ENCODE data around the gene MAP7D1.
"Not testable (repeated sequence)": the region's sequence is repeated elsewhere in the genome, so short reads cannot be mapped to it uniquely, and the experiment has no call there.

Gene MAP7D1

DNA sequence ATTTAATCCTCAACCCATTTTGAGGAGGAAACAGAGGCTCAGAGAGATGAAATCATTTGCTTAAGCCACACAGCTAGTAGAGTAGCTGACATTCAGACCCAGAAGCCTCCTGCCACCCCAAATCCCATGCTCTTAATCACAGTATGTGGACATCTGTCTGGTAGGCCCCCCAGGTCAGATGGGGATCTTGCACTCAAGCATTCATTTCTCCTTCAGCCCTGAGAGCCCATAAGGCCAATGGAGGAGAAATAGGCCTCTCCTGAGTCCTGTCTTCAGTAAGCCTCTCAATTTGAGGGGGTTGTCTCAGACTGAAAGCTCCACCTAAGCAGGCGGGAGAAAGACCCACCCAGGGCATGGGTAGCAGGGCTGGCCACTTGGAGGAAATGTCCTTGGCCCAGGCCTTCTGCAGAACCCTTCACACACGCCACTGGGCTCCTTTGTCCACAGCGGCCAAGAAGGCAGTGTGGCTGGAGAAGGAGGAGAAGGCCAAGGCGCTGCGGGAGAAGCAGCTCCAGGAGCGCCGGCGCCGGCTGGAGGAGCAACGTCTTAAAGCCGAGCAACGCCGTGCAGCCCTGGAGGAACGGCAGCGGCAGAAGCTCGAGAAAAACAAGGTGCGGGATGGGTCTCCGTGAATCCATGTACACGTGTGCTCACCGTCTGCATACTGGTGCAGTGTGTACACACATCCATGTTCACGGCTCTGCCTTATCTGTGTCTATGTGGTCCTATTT is 16.2 kb downstream of the MAP7D1 start:
- DNase-seq = no peak

DNA sequence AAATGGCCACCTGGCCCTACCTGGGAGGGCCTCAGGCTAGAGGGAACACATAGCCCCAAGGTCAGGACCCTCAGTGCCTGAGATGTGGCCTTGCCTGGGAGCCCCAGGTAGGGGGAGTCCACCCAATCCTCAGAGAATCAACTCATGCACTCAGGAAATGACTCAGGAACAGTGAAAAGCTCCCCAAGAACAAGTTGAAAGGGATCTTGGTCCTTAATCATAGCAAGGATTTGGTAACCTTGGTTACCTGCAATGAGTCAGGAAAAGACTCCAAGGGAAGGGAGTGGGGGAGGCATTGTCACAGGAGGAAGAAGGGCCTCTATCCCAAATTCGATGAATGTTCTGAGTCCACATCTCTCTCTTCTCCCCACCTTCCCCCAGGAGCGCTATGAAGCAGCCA is 17.0 kb downstream of the MAP7D1 start:
- no peak for DNase-seq

DNA sequence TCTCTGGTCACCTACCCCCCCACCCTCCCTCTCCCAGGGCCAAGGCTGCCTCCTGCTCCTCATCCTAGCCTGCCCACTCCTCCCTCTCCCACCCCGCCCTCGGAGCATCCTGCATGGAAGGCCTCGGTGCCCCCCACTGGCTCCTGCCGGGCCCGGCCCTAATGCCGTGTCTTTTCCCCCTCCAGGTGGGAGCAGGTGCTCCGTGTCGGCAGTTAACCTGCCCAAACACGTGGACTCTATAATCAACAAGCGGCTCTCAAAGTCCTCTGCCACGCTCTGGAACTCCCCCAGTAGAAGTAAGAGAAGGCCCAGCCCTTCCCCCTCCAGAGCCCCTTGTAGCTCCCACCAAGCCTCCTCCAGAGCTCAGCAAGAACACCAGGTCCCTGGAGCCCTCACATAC is 18.8 kb downstream of the MAP7D1 start:
- DNase-seq = no peak

DNA sequence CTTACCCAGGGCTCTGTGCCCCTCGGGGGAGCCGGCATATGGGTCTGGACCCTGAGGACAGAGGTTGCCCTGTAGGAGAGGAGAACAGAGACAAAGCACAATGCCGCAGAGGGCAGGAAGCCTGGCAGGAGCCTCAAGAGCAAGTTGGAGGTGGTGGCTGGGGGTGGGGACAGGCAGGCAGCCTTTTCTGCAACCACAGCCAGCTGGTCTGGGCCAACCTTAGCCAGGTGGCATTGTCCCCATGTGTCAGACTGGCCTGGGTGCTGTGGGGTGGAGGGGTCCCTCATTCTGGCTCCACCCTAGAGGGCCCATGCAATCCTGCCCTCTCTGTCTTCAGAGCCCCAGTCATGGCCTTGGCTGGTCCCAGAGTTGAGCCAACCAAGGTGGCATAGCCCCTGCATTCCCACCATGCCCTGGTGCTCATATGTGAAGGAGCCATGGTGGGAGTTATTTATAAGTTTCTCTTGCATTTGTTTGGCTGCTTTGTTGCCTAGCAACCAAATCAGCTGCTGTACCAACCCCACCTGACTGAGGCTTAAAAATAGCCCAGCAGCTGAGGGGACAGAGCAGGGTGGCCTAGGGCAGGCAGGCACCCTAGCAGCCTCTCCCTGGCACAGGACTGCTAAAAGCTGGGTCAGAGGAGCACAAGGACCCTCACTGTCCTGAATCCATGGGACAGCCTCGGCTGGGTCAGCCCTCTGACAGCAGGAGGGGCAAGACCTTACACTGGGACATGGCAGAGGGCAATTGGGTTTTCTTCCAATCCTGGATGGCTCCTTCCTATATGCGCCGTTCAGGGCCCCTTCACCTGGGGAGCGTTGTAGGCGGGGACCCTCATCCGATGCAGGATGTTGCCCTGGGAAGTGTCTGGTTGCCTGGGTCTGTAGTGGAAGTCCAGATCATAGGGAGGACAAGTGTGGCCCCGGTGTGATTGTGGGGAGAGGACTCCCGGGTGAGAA is 19.5 kb downstream of the MAP7D1 start:
- DNase-seq = no peak

DNA sequence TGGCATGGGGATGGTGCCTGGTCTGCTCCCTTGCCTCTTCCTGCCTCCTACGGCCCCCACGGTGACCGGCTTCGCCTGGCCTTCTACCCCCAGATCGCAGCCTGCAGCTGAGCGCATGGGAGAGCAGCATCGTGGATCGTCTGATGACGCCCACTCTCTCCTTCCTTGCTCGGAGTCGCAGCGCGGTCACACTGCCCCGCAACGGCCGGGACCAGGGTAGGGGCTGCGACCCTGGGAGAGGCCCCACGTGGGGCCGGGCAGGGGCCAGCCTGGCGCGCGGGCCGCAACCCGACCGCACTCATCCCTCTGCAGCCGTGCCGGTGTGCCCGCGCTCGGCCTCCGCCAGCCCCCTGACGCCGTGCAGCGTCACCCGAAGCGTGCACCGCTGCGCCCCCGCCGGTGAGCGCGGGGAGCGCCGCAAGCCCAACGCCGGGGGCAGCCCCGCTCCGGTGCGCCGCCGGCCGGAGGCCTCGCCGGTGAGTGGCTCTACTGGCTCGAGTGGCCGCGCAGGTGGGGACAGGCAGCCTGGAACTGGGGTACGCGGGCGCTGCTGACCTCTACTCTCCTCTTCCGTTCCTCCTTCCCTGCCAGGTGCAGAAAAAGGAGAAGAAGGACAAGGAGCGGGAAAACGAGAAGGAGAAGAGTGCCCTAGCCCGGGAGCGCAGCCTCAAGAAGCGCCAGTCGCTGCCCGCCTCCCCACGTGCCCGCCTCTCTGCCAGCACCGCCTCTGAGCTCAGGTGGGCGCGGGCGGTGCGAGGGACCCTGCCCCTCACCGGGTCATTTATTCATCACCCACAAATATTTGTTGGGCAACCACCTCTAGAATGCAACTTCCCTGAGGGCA is 20.4 kb downstream of the MAP7D1 start:
- DNase-seq = no peak

DNA sequence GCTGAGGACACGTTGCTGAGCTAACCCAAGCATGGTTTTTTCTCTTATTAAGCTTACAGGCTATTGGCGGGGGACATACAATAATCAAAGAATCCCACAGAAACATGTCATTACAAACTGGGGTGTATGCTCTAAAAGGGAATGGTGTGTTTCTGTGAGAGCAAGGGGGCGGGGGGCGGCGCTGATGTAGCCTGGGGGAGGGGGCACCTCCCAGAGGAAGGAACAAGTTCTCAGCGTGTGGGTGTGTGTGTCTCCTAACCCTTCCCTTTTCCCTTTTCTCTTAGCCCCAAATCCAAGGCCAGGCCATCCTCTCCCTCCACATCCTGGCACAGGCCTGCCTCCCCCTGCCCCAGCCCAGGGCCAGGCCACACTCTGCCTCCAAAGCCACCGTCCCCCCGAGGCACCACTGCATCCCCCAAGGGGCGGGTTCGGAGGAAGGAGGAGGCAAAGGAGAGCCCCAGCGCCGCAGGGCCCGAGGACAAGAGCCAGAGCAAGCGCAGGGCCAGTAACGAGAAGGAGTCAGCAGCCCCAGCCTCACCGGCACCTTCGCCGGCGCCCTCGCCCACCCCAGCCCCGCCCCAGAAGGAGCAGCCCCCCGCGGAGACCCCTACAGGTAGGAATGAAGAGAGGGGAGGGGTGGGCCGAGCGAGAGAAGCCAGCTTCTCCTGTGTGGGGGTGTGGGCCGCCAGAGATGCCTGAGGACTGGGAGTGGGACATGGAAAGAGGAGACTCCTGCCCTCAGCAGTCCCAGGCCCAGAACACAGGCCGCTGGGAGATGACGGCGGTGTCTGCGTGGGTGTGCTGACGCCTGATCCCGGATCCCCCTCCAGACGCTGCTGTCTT is 21.9 kb downstream of the MAP7D1 start:
- DNase-seq = no peak

DNA sequence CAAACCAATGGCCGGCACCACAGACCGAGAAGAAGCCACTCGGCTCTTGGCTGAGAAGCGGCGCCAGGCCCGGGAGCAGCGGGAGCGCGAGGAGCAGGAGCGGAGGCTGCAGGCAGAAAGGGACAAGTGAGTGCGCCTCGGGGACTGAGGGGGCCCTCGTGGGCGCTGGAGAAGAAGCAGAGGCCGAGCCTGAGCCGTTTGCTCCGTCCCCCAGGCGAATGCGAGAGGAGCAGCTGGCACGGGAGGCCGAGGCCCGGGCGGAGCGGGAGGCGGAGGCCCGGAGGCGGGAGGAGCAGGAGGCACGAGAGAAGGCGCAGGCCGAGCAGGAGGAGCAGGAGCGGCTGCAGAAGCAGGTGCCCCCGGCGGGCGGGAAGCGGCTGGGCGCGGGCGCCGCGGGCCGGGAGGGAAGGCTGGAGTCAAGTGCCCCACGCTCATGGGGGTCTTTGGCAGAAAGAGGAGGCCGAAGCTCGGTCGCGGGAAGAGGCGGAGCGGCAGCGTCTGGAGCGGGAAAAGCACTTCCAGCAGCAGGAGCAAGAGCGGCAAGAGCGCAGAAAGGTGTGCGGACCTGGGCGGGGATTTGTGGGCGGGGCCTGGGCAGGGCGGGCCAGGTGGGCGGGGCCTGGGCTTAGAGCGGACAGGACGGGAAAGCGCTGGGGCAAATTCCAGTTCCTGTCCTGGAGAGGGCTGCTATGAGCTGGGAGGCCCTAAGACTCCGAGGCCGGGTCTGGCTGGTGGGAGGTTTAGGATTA is 22.7 kb downstream of the MAP7D1 start:
- no peak for DNase-seq

DNA sequence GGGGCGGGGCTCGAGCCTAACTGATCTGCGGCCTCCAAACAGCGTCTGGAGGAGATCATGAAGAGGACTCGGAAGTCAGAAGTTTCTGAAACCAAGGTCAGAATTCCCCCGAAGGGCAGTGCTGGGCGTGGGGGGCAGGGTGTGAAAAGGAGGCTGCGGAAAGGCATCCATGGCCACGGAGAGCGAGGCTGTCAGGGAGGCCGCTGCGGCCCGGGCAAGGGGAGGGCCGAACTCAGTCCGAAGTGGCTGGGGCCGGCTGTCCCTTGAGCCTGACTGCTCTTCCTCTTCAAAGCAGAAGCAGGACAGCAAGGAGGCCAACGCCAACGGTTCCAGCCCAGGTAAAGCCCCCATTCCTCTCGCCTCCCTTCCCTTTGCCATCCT is 23.2 kb downstream of the MAP7D1 start:
- DNase-seq = no peak

DNA sequence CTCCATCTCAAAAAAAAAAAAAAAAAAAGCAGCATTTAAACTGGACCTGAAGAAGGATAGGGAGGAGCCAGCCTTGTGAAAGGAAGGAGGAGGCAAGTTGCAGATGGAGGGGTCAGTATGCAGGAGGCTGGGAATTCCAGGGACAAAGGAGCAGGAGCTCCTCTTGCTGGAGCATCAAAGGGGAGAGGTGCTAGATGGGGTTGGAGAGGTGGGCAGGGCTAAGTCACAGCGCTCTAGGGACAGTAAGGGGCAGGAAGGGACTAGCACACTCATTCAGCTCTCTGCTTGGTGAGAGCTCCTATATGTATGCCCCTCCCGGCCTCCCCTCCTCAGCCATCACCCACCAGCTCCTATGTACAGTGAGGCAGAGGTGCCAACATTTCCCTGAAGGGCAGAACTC is 26.8 kb downstream of the MAP7D1 start:
- no peak for DNase-seq

DNA sequence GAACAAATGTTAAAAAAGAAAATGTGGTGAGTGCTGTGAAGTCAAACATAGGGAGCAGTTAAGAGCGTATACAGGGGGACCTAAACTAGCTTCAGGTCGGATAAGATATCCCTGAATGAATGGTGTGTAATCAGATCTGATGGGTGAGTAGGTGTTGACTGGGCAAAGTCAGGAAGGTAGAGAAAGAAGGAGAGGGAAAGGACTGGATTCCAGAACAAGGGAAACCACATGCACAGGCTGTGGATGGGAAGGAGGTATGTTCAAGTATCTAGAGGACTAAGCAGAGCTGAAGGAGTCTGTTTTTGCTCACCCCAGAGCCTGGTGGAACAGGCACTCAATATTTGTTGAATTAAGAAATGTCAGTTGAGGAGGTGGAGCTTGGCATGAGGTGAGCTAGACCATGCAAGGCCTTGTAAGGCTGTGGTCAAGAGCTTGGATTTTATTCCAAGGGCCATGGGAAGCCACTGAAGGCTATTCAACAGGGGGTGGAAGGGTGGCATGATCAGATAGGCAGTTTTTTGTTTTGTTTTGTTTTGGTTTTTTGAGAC is 27.4 kb downstream of the MAP7D1 start:
- no peak for DNase-seq

DNA sequence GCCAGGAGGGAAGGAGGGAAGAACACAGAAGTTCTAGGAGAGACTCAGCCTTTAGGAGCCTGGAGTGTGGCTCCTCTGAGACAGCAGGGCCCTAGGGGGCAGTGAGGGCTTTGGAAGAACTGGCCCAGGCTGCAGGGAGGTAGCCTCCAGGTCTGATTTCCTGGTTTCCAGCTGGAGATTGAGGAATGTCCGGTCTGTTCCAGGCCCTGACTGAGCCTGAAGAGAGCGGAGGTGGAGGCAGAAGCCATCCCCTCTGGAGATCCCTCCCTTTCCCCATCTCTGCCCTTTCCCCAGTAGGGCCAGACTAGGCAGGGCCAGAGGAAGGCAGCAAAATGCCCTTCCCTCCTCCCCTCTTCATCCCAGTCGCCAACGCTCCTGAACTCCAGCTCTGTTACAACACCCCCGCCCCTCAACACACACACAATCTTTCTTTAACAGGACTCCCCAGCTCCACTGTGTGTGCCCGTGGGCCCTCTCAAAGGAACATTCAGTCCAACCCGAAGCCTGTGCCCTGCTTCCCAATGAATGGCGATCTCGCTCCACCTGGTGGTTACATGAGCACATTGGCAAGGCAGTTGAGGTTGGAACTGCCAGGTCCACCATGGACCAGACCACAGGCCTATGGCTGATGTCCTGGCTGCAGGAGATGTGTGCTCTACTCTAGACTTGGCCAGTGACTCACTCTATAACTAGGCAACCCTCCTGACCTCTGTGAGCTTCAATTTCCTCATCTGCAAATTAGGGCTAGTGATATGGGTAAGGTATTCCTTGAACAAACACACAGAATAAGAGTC is 32.0 kb downstream of the MAP7D1 start:
- no peak for DNase-seq

DNA sequence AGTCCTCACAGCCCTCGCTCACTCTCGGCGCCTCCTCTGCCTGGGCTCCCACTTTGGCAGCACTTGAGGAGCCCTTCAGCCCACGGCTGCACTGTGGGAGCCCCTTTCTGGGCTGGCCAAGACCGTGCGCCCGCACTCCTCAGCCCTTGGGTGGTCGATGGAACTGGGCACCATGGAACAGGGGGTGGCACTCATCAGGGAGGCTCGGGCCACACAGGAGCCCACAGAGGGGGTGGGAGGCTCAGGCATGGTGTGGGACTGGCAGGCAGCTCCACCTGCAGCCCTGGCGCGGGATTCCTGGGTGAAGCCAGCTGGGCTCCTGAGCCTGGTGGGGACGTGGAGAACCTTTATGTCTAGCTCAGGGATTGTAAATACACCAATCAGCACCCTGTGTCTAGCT is 40.8 kb downstream of the MAP7D1 start:
- DNase-seq = not testable (repeated sequence)

DNA sequence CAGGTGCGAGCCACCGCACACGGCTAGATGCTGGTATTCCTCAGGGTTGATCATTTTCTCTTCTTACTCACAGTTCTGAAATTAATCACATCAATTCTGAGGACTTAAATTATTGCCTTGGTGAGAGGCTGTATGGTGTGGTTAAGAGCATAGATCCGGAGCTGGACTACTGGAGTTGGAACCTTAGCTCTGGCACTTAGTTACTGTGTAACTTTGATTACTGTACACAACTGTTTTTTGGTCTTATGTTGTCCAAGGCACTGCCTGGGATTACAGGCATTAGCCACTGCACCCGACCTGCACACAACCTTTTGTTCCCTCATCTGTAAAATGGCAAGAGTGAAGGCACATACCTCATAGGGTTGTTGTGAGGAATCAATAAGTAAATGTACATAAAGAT is 42.7 kb downstream of the MAP7D1 start:
- DNase-seq = no peak

DNA sequence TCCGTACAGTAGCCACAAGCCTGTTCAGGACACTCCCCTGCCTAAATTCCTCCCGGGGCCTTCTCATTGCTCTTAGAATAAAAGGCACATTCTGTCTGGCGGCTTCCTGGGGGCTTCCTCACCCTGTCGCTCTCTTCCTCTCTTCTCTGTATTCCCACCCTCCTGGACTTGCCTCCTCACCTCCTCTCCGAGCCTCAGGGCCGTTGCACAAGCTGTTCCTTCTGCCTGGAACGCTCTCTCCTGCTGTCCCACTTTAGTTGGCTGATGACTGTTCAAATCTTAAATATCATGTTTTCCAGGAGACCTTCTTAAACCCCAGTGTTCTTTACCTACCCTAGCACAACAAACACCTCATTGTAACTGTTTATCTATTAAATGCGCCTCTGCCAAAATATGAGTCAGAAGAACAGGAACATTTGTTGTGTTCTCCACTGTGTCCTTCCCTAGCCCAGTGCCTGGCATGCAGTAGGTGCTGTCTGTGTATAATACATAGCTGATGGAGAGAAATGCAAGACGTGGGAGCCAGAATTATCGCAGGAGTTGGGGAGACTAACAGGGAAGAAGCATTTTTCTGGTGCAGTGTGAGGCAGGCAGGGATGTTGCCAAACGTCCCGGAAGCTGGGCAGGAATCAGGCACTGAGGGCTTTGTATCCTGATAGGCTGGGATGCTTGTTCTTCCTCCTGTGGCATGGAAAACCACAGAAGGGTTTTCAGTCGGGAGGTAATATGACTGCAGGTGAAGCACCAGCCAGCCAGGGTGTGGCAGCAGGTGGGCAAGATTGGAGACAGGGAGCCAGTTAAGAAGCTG is 44.2 kb downstream of the MAP7D1 start:
- DNase-seq = no peak

DNA sequence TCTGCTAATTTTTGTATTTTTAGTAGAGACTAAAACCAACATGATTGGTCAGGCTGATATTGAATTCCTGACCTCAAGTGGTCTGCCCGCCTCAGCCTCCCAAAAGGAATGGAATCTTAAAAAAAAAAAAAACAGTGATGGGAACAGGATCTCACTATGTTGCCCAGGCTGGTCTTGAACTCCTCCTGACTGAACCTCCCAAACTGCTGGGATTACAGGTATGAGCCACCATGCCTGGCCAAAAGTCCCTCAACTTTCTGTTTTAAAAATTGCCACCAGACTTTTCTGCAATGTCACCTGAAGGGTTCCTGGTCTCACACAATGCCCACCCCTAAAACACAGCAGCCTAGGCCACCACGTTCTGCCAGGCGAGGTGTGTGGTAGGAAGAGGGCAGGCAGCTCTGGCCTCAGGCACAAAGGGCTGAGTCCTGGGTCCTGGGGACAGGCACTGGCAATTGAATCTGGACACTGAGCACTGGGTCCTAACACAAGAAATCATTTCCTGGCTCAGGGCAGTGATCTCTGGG is 47.1 kb downstream of the MAP7D1 start:
- DNase-seq = no peak

DNA sequence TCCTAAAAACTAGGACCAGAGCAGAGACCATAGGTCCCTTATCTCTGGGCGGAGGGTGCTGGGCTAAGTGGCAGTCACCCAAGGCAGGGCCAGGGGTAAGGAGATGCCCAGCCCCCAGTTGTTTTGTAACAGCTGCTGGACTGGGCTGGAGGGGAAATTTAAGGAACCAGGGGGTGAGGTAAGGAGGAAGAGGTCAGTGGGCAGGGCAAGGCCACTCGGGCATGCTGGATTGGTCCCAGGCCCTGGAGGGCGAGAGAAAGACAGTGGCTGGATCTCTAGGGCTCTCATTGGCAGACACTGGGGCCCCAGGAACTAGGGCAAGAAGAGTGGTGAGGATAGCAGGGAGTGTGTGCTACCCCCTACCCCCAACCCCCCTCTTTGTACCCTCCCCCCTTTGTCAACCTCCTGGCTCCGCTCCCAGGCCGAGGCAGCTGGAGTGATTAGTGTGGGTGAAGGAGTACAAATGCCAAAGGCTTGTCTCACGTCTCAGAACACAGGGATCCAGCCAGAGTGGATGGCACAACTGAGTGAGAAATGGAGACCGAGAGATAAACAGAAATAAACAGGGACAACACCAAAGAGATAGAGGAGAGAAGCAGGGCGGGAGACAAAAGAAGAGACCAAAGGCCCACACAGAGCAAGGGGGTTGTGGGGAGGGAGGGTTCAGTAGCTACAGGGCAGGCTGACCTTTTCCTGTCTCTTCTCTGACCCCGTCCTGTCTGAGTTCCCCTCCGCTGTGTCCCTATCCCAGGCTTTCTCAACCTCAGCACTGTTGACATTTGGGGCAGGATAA is 47.8 kb downstream of the MAP7D1 start:
- DNase-seq = no peak

DNA sequence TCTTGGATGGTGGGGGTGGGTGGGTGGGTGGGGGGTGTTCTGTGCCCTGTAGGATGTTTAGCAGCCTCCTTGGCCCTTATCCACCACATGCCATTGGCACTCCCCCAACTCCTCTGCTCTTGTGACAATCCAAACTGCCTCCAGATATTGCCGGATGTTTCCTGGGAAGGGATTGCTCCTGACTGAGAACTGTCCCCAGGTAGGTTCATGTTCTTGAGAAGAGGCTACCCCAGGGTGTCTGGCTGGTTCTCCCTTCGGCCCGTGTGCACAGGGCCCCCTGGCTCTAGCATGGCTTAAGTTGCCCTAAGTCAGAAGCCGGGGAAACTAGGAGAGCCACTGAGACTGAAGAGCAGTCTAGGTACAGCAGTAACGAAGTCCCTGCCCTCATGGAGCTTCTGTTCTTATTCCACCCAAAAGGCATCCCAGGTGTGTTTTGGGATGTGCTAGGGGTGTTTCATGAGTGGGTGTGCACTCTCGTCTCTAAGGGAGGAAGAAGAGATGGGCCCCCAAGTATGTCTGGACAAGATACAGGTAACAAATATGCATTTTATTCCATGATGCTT is 48.5 kb downstream of the MAP7D1 start:
- no peak for DNase-seq

DNA sequence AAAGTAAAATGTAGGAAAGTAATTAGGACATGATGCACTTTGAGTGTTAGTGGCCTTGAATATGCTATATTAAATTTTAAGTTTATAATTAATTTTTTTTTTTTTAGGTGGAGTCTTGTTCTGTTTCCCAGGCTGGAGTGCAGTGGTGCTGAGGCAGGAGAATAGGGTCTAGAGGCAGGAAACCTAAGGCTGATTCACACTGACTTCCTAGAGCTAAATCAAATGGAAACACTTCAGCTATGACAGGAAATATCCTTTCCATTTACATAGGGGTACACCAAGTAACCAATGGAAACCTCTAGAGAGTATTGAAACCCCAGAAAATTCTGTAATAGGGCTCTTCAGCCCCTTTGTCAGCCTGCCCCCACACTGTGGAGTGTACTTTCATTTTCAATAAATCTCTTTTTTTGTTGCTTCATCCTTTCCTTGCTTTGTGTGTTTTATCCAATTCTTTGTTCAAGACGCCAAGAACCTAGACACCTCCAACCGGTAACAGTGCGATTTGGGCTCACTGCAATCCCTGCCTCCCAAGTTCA is 50.4 kb downstream of the MAP7D1 start:
- no peak for DNase-seq

All from NCI-H524 treated with DMSO at 0.1 percent for 48 hours (cell line).